ENCODE data around the gene IL3RA.

- TF ChIP-seq CTCF (IDR thresholded peaks at IDR 0.05; ENCODE audit: low read depth, low read length, poor library complexity, severe bottlenecking) (no peak), EZH2phosphoT487 (IDR thresholded peaks at IDR 0.05; ENCODE audit: borderline replicate concordance, low read length) (no peak)
These were observed 23.6 kb downstream of the IL3RA start for GRCh38 chrX:1360171-1360570.
